Right ventricle myocardium superior (tissue), 1 donor: ENCODE data around the gene ASZ1. TPM values are rescaled to one million over a fixed set of nuclear protein-coding genes. Genes with fewer than 3 reads are reported as not detected.

Source experiments
- ATAC-seq: fragments of 200-7000 bp; cut with Tn5 transposase; one replicate; pipeline ENCODE4 v1.9.1; 2020; ENCODE audit warnings: mild to moderate bottlenecking; ENCODE audit not compliant: poor library complexity
- DNase-seq: peaks from one replicate; pipeline ENCODE4 v3.0.0-alpha.2; 2020
- intact Hi-C: fragments of 100-400 bp; cut with DNase I; formaldehyde crosslinking; loops from one replicate; pipeline ENCODE4 v1.11.2; 2022
- total RNA-seq: library from RNA; stranded (reverse); fragmentation: NEBNext Ultra II Directional; extraction: Animal tissue kit (Norgen Biotek cat#: 25700); gene quantifications from one replicate; pipeline ENCODE4 v1.2.1, GENCODE V29; 2021
- donor health status: DM: no; HTN: yes; CAD: no; lungs with severe emphysema.

Gene ASZ1
- total RNA-seq, 1 donor from 2014 or later = not detected

GRCh38 chr7:117364339-117365080 lies 62.8 kb downstream of the ASZ1 start:
- intact Hi-C loops = no loop called here
- ATAC-seq (no peak), DNase-seq (no peak)

- no peak for ATAC-seq
- intact Hi-C loops = no loop called here
- no peak for DNase-seq
Observed at GRCh38 chr7:117362294-117362888, 64.9 kb downstream of the ASZ1 start.

- intact Hi-C loops = no loop called here
- DNase-seq (no peak), ATAC-seq (no peak)
Observed at GRCh38 chr7:117350027-117350426, 77.3 kb downstream of the ASZ1 start.

- intact Hi-C loops = no loop called here
- no peak for ATAC-seq
Observed at GRCh38 chr7:117349570-117349969, 77.7 kb downstream of the ASZ1 start.

GRCh38 chr7:117347962-117348672 lies 79.2 kb downstream of the ASZ1 start:
- intact Hi-C loops = no loop called here

More at GRCh38 chr7:117349570-117349969, 77.7 kb downstream of the ASZ1 start:
- DNase-seq = no peak

GRCh38 chr7:117347480-117347879 lies 79.8 kb downstream of the ASZ1 start:
- DNase-seq (no peak), ATAC-seq (no peak)
- intact Hi-C loops = no loop called here

More at GRCh38 chr7:117347962-117348672, 79.2 kb downstream of the ASZ1 start:
- DNase-seq (no peak), ATAC-seq (no peak)

- ATAC-seq = no peak
- DNase-seq = no peak
- intact Hi-C loops = no loop called here
Observed at GRCh38 chr7:117346161-117346560, 81.1 kb downstream of the ASZ1 start.

GRCh38 chr7:117338020-117338419 lies 89.3 kb downstream of the ASZ1 start:
- intact Hi-C loops = no loop called here
- DNase-seq (no peak), ATAC-seq (no peak)

GRCh38 chr7:117333168-117333567 lies 94.1 kb downstream of the ASZ1 start:
- no peak for ATAC-seq
- intact Hi-C loops = no loop called here

GRCh38 chr7:117332031-117332430 lies 95.3 kb downstream of the ASZ1 start:
- intact Hi-C loops = no loop called here
- no peak for DNase-seq
- ATAC-seq = no peak

More at GRCh38 chr7:117333168-117333567, 94.1 kb downstream of the ASZ1 start:
- DNase-seq = no peak

- DNase-seq = no peak
- ATAC-seq = no peak
- intact Hi-C loops = no loop called here
Observed at GRCh38 chr7:117325836-117326235, 101.5 kb downstream of the ASZ1 start.

- DNase-seq = no peak
- intact Hi-C loops = no loop called here
- no peak for ATAC-seq
Observed at GRCh38 chr7:117324960-117325359, 102.3 kb downstream of the ASZ1 start.

GRCh38 chr7:117323851-117324711 lies 103.2 kb downstream of the ASZ1 start:
- peak; percentile 79 for ATAC-seq
- intact Hi-C loops = no loop called here

GRCh38 chr7:117323305-117323850 lies 103.9 kb downstream of the ASZ1 start:
- DNase-seq = no peak
- intact Hi-C loops = no loop called here
- ATAC-seq = no peak

More at GRCh38 chr7:117323851-117324711, 103.2 kb downstream of the ASZ1 start:
- peak; percentile 53 for DNase-seq

- intact Hi-C loops = no loop called here
- ATAC-seq (no peak), DNase-seq (peak; percentile 36)
Observed at GRCh38 chr7:117322741-117323304, 104.5 kb downstream of the ASZ1 start, which contains the start of gene WNT2. Gene WNT2 (minus strand): TSS chr7:117323058. CDS start chr7:117322989, 69 bp downstream.

GRCh38 chr7:117320523-117320922 lies 106.8 kb downstream of the ASZ1 start:
- ATAC-seq (no peak), DNase-seq (peak; percentile 37)
- intact Hi-C loops = no loop called here

GRCh38 chr7:117319181-117319580 lies 108.1 kb downstream of the ASZ1 start:
- no peak for ATAC-seq

GRCh38 chr7:117313582-117313981 lies 113.7 kb downstream of the ASZ1 start:
- DNase-seq (no peak), ATAC-seq (no peak)
- intact Hi-C loops = no loop called here

More at GRCh38 chr7:117319181-117319580, 108.1 kb downstream of the ASZ1 start:
- intact Hi-C loops = no loop called here
- DNase-seq = no peak
